ENCODE data around the gene RAB27A.

DNA sequence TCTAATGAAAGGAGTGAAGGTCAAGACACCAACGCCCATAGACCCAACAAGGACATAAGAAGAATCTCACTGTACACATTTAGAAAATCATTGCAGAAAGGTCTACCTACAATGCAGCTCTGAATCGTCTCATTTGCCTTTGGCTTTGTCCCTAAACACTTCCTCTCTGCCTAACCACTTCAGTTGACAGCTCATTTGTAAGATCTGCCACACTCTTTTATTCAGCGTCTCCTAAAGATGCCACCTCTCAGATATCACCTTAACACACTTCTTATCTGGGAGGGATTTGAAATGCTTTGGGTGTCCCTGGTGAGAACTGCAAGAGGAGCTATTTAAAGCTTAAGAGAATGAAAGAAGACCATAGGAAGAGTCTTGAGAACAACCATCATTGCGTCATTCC, 38.7 kb downstream of the RAB27A start:
- TF ChIP-seq, protein P1, sequence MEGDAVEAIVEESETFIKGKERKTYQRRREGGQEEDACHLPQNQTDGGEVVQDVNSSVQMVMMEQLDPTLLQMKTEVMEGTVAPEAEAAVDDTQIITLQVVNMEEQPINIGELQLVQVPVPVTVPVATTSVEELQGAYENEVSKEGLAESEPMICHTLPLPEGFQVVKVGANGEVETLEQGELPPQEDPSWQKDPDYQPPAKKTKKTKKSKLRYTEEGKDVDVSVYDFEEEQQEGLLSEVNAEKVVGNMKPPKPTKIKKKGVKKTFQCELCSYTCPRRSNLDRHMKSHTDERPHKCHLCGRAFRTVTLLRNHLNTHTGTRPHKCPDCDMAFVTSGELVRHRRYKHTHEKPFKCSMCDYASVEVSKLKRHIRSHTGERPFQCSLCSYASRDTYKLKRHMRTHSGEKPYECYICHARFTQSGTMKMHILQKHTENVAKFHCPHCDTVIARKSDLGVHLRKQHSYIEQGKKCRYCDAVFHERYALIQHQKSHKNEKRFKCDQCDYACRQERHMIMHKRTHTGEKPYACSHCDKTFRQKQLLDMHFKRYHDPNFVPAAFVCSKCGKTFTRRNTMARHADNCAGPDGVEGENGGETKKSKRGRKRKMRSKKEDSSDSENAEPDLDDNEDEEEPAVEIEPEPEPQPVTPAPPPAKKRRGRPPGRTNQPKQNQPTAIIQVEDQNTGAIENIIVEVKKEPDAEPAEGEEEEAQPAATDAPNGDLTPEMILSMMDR (IDR thresholded peaks at IDR 0.05) = no peak
- TF ChIP-seq EP300 (IDR thresholded peaks at IDR 0.05) (no peak), POLR2A (IDR thresholded peaks at IDR 0.05) (no peak)

Measured in tibial nerve (tissue), 4 donors.